ENCODE measurements around the gene VWA8.
"Not testable (repeated sequence)": the region's sequence is repeated elsewhere in the genome, so short reads cannot be mapped to it uniquely, and the experiment has no call there.

The VWA8 gene

GRCh38 chr13:41751277-41751676 lies 209.6 kb downstream of the VWA8 start:
- no peak overlapping the region for H3K4me3 ChIP-seq (ENCODE audit: low read depth, low read length)
- DNase-seq (ENCODE audit: low read depth), result no peak
- no peak for TF ChIP-seq CTCF (IDR thresholded peaks at IDR 0.05; ENCODE audit: control insufficient read depth, extremely low read depth, insufficient read depth)

GRCh38 chr13:41746259-41746658 lies 214.7 kb downstream of the VWA8 start:
- H3K4me3 ChIP-seq (ENCODE audit: low read depth, low read length), result no peak overlapping the region
- DNase-seq (ENCODE audit: low read depth), result no peak
- TF ChIP-seq CTCF (IDR thresholded peaks at IDR 0.05; ENCODE audit: control insufficient read depth, extremely low read depth, insufficient read depth), result no peak

GRCh38 chr13:41745496-41745895 lies 215.4 kb downstream of the VWA8 start:
- not testable (repeated sequence) for DNase-seq (ENCODE audit: low read depth)

GRCh38 chr13:41742917-41743552 lies 217.9 kb downstream of the VWA8 start:
- TF ChIP-seq CTCF (IDR thresholded peaks at IDR 0.05; ENCODE audit: control insufficient read depth, extremely low read depth, insufficient read depth), result no peak
- DNase-seq (ENCODE audit: low read depth), result no peak
- no peak overlapping the region for H3K4me3 ChIP-seq (ENCODE audit: low read depth, low read length)

More at GRCh38 chr13:41745496-41745895, 215.4 kb downstream of the VWA8 start:
- H3K4me3 ChIP-seq (ENCODE audit: low read depth, low read length), result not testable (repeated sequence)

GRCh38 chr13:41740479-41740878 lies 220.4 kb downstream of the VWA8 start:
- no peak for DNase-seq (ENCODE audit: low read depth)
- no peak overlapping the region for H3K4me3 ChIP-seq (ENCODE audit: low read depth, low read length)
- TF ChIP-seq CTCF (IDR thresholded peaks at IDR 0.05; ENCODE audit: control insufficient read depth, extremely low read depth, insufficient read depth), result no peak

GRCh38 chr13:41722684-41723535 lies 238.0 kb downstream of the VWA8 start:
- no peak for TF ChIP-seq CTCF (IDR thresholded peaks at IDR 0.05; ENCODE audit: control insufficient read depth, extremely low read depth, insufficient read depth)
- no peak overlapping the region for H3K4me3 ChIP-seq (ENCODE audit: low read depth, low read length)
- DNase-seq (ENCODE audit: low read depth), result no peak

- H3K4me3 ChIP-seq (ENCODE audit: low read depth, low read length), result no peak overlapping the region
- DNase-seq (ENCODE audit: low read depth), result peak; percentile 89
- TF ChIP-seq CTCF (IDR thresholded peaks at IDR 0.05; ENCODE audit: control insufficient read depth, extremely low read depth, insufficient read depth), result no peak
Measured at GRCh38 chr13:41720839-41721561, 239.9 kb downstream of the VWA8 start.

Measured in LNCaP clone FGC (cell line).